ENCODE measurements around the gene TMEM256. TPM values are rescaled to one million over a fixed set of nuclear protein-coding genes. Genes with fewer than 3 reads are reported as not detected.

TMEM256 gene
- total RNA-seq = 10 to 100 TPM; 28.9 to 65.6 (median 50.2) TPM

GRCh38 chr17:7403977-7404736 is at the start of gene TMEM256:
TSS of gene TMEM256 (minus strand) at chr17:7404097. CDS start at chr17:7404084, 13 bp downstream.
- H3K36me3 ChIP-seq = no peaks in the 10 kb centered on the region
- H3K27ac ChIP-seq = peak within 1 kb of the TSS; percentile 92 to 97 (median 92)
- DNase-seq (peak; percentile 100), ATAC-seq (peak; percentile 90)
- TF ChIP-seq POLR2A (IDR thresholded peaks at IDR 0.05) (peak; percentile 94 to 96), CTCF (IDR thresholded peaks at IDR 0.05 in 4 of 5, conservative IDR thresholded peaks at IDR 0.05 in 1 of 5) (peak in 2 of 5 experiments; percentile 13 to 22)
- H3K4me1 ChIP-seq = peaks cover 19 to 20% of the 10 kb centered on the region in 2 donors
- H3K9me3 ChIP-seq = no peaks in the 10 kb centered on the region
- H3K27me3 ChIP-seq = no peaks in the 10 kb centered on the region
- intact Hi-C loops (cut with DNase I; ENCODE audit: low total_unique reads) (loop anchor here (1.0 to 10.0 kb wide), 6 partner anchors 10 to 281 kb away; partner anchors contain the start of genes KCTD11, PLSCR3, POLR2A and SENP3), in situ Hi-C loops (cut with MboI; ENCODE audit: low sequenced_read_pairs in 4 of 4) (no loop called here)
- H3K4me3 ChIP-seq = peak within 1 kb of the TSS; percentile 62 to 81 (median 70)

GRCh38 chr17:7448461-7448860 is 44.6 kb upstream of the TMEM256 start:
- no peaks in the 10 kb centered on the region for H3K9me3 ChIP-seq
- no peak for TF ChIP-seq CTCF (IDR thresholded peaks at IDR 0.05 in 4 of 5, conservative IDR thresholded peaks at IDR 0.05 in 1 of 5)
- TF ChIP-seq POLR2A (IDR thresholded peaks at IDR 0.05) = no peak
- H3K4me3 ChIP-seq = no peak overlapping the region
- peaks cover 12 to 27% of the 10 kb centered on the region in 2 donors for H3K4me1 ChIP-seq
- H3K27ac ChIP-seq = peak overlapping the region in 1 of 4 donors; percentile 14
- peaks cover 0 to 41% of the 10 kb centered on the region in 2 donors for H3K36me3 ChIP-seq
- no peak for ATAC-seq
- in situ Hi-C loops (cut with MboI; ENCODE audit: low sequenced_read_pairs in 4 of 4) = loop anchor here in 1 of 4 donors (25.0 kb wide), 1 partner anchor 114 kb away; the partner anchor contains the start of genes SENP3 and TNFSF13
- H3K27me3 ChIP-seq = no peaks in the 10 kb centered on the region
- no peak for DNase-seq
- intact Hi-C loops (cut with DNase I; ENCODE audit: low total_unique reads) = no loop called here

GRCh38 chr17:7445619-7445968 is 41.7 kb upstream of the TMEM256 start:
- Histone ChIP-seq H3K27ac (peak overlapping the region; percentile 94 to 100 (median 98)), H3K36me3 (peaks cover 0 to 26% of the 10 kb centered on the region in 2 donors), H3K27me3 (no peaks in the 10 kb centered on the region), H3K9me3 (no peaks in the 10 kb centered on the region), H3K4me3 (peak overlapping the region; percentile 69 to 87 (median 77)), H3K4me1 (peaks cover 15 to 40% of the 10 kb centered on the region in 2 donors)
- no peak for DNase-seq
- intact Hi-C loops (cut with DNase I; ENCODE audit: low total_unique reads) = loop anchor here (2.0 kb wide), 2 partner anchors 31 to 115 kb away; partner anchors contain the start of gene SENP3
- TF ChIP-seq POLR2A (IDR thresholded peaks at IDR 0.05) = no peak
- TF ChIP-seq CTCF (IDR thresholded peaks at IDR 0.05 in 4 of 5, conservative IDR thresholded peaks at IDR 0.05 in 1 of 5) = no peak
- ATAC-seq = peak; percentile 23 to 34
- in situ Hi-C loops (cut with MboI; ENCODE audit: low sequenced_read_pairs in 4 of 4) = loop anchor here in 1 of 4 donors (25.0 kb wide), 1 partner anchor 117 kb away; the partner anchor contains the start of genes SENP3 and TNFSF13

- intact Hi-C loops (cut with DNase I; ENCODE audit: low total_unique reads) (loop anchor here (2.0 kb wide), 2 partner anchors 32 to 116 kb away; partner anchors contain the start of gene SENP3), in situ Hi-C loops (cut with MboI; ENCODE audit: low sequenced_read_pairs in 4 of 4) (loop anchor here in 2 of 4 donors (5.0 to 25.0 kb wide), 2 partner anchors 32 to 117 kb away; partner anchors contain the start of genes SENP3 (in 1 of the 2), TNFSF13 (in 1 of the 2) and ZBTB4 (in 1 of the 2))
- H3K4me3 ChIP-seq = peak within 1 kb of the TSS; percentile 69 to 87 (median 77)
- TF ChIP-seq POLR2A (IDR thresholded peaks at IDR 0.05) (peak; percentile 75 to 87), CTCF (IDR thresholded peaks at IDR 0.05 in 4 of 5, conservative IDR thresholded peaks at IDR 0.05 in 1 of 5) (peak in 3 of 5 experiments; percentile 18 to 34 (median 34))
- ATAC-seq (peak; percentile 78 to 81), DNase-seq (peak; percentile 78 to 91)
- H3K27ac ChIP-seq = peak within 1 kb of the TSS; percentile 94 to 100 (median 98)
- H3K4me1 ChIP-seq = peaks cover 22 to 42% of the 10 kb centered on the region in 2 donors
- no peaks in the 10 kb centered on the region for H3K27me3 ChIP-seq
- H3K9me3 ChIP-seq = no peaks in the 10 kb centered on the region
- H3K36me3 ChIP-seq = peaks cover 0 to 20% of the 10 kb centered on the region in 2 donors
Observed at GRCh38 chr17:7444682-7445618, 41.1 kb upstream of the TMEM256 start, which contains the start of gene CHRNB1. TSS of gene CHRNB1 (plus strand) at chr17:7445061. CDS start at chr17:7445128, 67 bp downstream.

Data from gastrocnemius medialis (tissue), 4 donors.